ENCODE results near the gene ZNF747. TPM values are rescaled to one million over a fixed set of nuclear protein-coding genes. Genes with fewer than 3 reads are reported as not detected.

Gene ZNF747
- 10.1 and 14.5 TPM in 2 replicates for total RNA-seq

GRCh38 chr16:30534368-30535105 lies at the start of gene ZNF747:
Gene ZNF747 (minus strand): TSS chr16:30534858. CDS start chr16:30534679, 179 bp downstream.

GRCh38 chr16:30571445-30572322 lies 37.0 kb upstream of the ZNF747 start, which contains the start of gene ZNF688:
Gene ZNF688 (minus strand): TSS chr16:30571714. CDS start chr16:30571629, 85 bp downstream.

GRCh38 chr16:30557957-30558788 lies 23.5 kb upstream of the ZNF747 start, which contains the start of gene ZNF764:
Gene ZNF764 (minus strand): TSS chr16:30558374. CDS start chr16:30558182, 192 bp downstream.

GRCh38 chr16:30526137-30526822 lies 8.4 kb downstream of the ZNF747 start, which contains the start of gene ZNF768:
Gene ZNF768 (minus strand): TSS chr16:30526566. CDS start chr16:30526413, 153 bp downstream.

Small RNA genes lying within 50 kb of the gene (small RNA-seq; reads per million reads assigned to genes)
- not detected for gene MIR4518 (ENCODE audit: low replicate concordance)
- gene RNU7-61P (ENCODE audit: low replicate concordance) = 0.29 reads per million

Other genes with a start within 250 kb of the ZNF747 start
- gene CD2BP2, start 179.6 kb downstream of the ZNF747 start, total RNA-seq = 38.3 and 39.5 TPM in 2 replicates
- gene TBC1D10B, start 164.4 kb downstream of the ZNF747 start, total RNA-seq = 43.1 and 57.8 TPM in 2 replicates
- not detected in 2 replicates for gene MYL11, start 160.1 kb downstream of the ZNF747 start, total RNA-seq
- not detected in 2 replicates for gene SEPTIN1, start 152.3 kb downstream of the ZNF747 start, total RNA-seq
- 7.7 and 14.7 TPM in 2 replicates for gene ZNF48, start 139.4 kb downstream of the ZNF747 start, total RNA-seq
- 7.9 and 10.2 TPM in 2 replicates for gene ZNF771, start 127.3 kb downstream of the ZNF747 start, total RNA-seq
- gene DCTPP1, start 104.8 kb downstream of the ZNF747 start, total RNA-seq = 6.8 and 19.8 TPM in 2 replicates
- gene SEPHS2, start 89.0 kb downstream of the ZNF747 start, total RNA-seq = 11.3 and 24.5 TPM in 2 replicates
- not detected in 2 replicates for gene ITGAL, start 62.1 kb downstream of the ZNF747 start, total RNA-seq
- 17.3 and 25.8 TPM in 2 replicates for gene ZNF768, start 8.3 kb downstream of the ZNF747 start, total RNA-seq
- 7.3 and 7.4 TPM in 2 replicates for gene ZNF764, start 23.5 kb upstream of the ZNF747 start, total RNA-seq
- 10.2 and 11.8 TPM in 2 replicates for gene ZNF688, start 36.9 kb upstream of the ZNF747 start, total RNA-seq
- gene ZNF785, start 50.8 kb upstream of the ZNF747 start, total RNA-seq = 10.0 and 14.7 TPM in 2 replicates
- 8.5 and 9.7 TPM in 2 replicates for gene ZNF689, start 75.5 kb upstream of the ZNF747 start, total RNA-seq
- gene PRR14, start 116.1 kb upstream of the ZNF747 start, total RNA-seq = 7.2 and 18.9 TPM in 2 replicates
- 25.8 and 34.4 TPM in 2 replicates for gene FBRS, start 123.6 kb upstream of the ZNF747 start, total RNA-seq
- 16.2 and 30.4 TPM in 2 replicates for gene SRCAP, start 164.3 kb upstream of the ZNF747 start, total RNA-seq
- gene PHKG2, start 213.6 kb upstream of the ZNF747 start, total RNA-seq = 29.1 and 30.1 TPM in 2 replicates
- gene CFAP119, start 227.2 kb upstream of the ZNF747 start, total RNA-seq = 2.2 and 4.9 TPM in 2 replicates
- 76.2 and 111 TPM in 2 replicates for gene RNF40, start 227.5 kb upstream of the ZNF747 start, total RNA-seq